Mesothelial cell of epicardium (in vitro differentiated cells): Measurements from ENCODE around the gene ARL5A. TPM values are rescaled to one million over a fixed set of nuclear protein-coding genes. Genes with fewer than 3 reads are reported as not detected.

ENCODE experiments used
- DNase-seq, 2 experiments: peaks; one replicate each; pipeline ENCODE4 v3.0.0; 2021; ENCODE audit warnings: low spot score in 2 of 2; ENCODE audit not compliant: unreplicated experiment in 2 of 2
- H3K27ac Mint-ChIP-seq: 2 replicates; pipeline ENCODE4 v1.8.0; 2021; ENCODE audit warnings: mixed read lengths
- H3K27me3 Mint-ChIP-seq: 2 replicates; pipeline ENCODE4 v1.8.0; 2021; ENCODE audit warnings: low read depth, mixed read lengths
- H3K36me3 Mint-ChIP-seq: 2 replicates; pipeline ENCODE4 v1.8.0; 2021; ENCODE audit warnings: mixed read lengths
- H3K4me1 Mint-ChIP-seq: 2 replicates; pipeline ENCODE4 v1.8.0; 2021; ENCODE audit warnings: mixed read lengths
- H3K4me3 Mint-ChIP-seq: 2 replicates; pipeline ENCODE4 v1.8.0; 2021; ENCODE audit warnings: mild to moderate bottlenecking, moderate library complexity, mixed read lengths
- H3K9me3 Mint-ChIP-seq: 2 replicates; pipeline ENCODE4 v1.8.0; 2021; ENCODE audit warnings: mixed read lengths
- total RNA-seq: library from RNA; stranded (reverse); gene quantifications from 3 replicates; pipeline ENCODE4 v1.2.1, GENCODE V29; 2021
- TF ChIP-seq, protein P1 (sequence below): fragments of 200-600 bp; sonication (generic); IDR thresholded peaks from one replicate; pipeline ENCODE4 v1.5.0; 2021; ENCODE audit warnings: antibody characterized with exemption; ENCODE audit not compliant: unreplicated experiment

ARL5A gene
- total RNA-seq, 1 donor from 2014 or later: 62.2 TPM

DNA sequence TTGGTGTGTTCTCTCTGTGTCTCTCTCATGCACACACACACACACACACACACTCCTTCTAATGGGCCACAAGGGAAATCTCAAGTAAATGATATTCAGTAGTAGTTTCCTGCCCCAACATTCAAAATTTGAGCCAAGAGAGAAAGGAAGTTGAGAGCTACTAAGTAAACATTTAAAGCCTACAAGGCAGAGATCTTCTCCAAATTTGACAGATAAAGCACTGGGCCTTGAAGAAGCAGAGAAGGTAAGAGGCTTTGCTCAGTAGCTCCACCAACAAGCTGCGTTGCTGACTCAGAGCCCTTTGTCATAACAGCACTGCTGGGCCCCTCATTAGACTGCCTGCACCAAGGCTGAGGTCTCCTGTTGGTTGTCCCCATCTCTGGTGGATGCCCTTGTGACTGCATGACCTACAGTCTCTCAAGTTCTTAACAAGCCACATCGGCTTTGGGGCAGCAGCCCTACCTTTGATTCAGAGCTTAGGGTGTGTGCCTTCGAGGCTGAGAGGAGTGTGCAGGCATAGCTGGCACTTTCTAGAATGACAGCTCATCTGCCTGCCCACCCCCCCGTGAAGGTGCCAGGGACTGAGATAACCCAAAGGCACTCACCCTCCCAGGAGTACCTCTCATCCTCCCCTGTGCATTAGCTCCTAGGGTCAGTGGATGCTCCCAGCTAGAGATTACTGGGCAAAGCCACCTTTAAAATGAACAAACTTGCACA lies 61.6 kb downstream of the ARL5A start:
- peaks cover 3% of the 10 kb centered on the region for H3K36me3 Mint-ChIP-seq
- DNase-seq: no peak
- H3K4me1 Mint-ChIP-seq: peaks cover 13% of the 10 kb centered on the region
- TF ChIP-seq, protein P1, sequence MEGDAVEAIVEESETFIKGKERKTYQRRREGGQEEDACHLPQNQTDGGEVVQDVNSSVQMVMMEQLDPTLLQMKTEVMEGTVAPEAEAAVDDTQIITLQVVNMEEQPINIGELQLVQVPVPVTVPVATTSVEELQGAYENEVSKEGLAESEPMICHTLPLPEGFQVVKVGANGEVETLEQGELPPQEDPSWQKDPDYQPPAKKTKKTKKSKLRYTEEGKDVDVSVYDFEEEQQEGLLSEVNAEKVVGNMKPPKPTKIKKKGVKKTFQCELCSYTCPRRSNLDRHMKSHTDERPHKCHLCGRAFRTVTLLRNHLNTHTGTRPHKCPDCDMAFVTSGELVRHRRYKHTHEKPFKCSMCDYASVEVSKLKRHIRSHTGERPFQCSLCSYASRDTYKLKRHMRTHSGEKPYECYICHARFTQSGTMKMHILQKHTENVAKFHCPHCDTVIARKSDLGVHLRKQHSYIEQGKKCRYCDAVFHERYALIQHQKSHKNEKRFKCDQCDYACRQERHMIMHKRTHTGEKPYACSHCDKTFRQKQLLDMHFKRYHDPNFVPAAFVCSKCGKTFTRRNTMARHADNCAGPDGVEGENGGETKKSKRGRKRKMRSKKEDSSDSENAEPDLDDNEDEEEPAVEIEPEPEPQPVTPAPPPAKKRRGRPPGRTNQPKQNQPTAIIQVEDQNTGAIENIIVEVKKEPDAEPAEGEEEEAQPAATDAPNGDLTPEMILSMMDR: no peak
- H3K27me3 Mint-ChIP-seq: no peaks in the 10 kb centered on the region
- no peak overlapping the region for H3K27ac Mint-ChIP-seq
- H3K9me3 Mint-ChIP-seq: peaks cover 7% of the 10 kb centered on the region
- no peak overlapping the region for H3K4me3 Mint-ChIP-seq

DNA sequence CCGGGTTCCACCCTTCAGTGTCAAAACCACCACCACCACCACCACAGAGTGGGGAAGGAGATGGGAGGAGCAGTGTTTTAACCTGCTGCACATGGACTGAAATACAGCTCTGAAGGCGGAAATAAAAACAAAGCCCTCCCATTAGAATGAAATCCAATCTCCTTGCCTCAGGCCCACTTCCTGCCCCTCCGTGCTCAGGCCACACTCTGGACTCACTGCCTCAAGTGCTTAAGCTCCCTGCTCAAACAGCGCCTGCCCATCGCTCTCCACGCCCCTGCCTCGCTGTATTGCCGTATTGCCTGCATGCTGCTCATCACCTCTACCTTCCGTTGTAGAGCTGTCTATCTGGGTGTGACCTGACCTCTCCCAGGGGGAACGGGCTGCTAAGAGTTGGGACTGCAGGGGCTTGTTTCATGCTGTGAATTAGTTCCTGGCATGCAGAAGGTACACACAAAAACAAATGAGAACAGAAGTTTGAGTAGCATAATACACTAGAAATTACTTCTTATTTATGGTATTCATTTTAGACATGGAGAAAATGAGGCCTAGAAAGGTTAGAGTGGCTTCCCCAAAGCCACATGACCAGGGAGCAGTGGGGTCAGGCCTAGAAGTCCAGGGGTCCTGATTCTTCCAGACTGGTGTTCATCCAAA lies 62.3 kb downstream of the ARL5A start:
- DNase-seq: no peak
- Mint-ChIP-seq H3K9me3 (peaks cover 7% of the 10 kb centered on the region), H3K36me3 (peaks cover 3% of the 10 kb centered on the region), H3K27me3 (no peaks in the 10 kb centered on the region), H3K4me1 (peaks cover 13% of the 10 kb centered on the region), H3K27ac (peak overlapping the region; percentile 37), H3K4me3 (no peak overlapping the region)
- TF ChIP-seq, protein P1: no peak

DNA sequence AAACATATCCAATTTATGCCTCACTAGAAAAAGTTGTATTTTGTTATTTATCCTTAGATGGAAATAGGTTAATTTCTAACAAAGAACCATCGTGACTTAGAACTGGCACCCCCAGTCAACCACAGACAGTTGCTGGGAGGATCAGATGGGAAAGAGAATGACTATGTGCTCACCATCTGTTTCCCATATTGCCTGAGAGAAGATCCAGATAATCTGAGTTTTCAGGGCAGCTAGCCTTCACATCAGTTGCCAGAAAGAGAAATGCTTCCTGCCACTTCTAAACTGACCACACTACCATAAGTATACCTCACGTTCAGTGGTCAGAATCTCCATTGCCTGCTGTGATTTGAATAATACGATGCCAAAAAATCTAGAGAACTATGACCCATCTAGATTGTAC lies 65.5 kb downstream of the ARL5A start:
- peaks cover 22% of the 10 kb centered on the region for H3K4me1 Mint-ChIP-seq
- no peak for DNase-seq
- H3K27ac Mint-ChIP-seq: no peak overlapping the region
- H3K36me3 Mint-ChIP-seq: no peaks in the 10 kb centered on the region
- TF ChIP-seq, protein P1: no peak
- H3K4me3 Mint-ChIP-seq: no peak overlapping the region
- H3K9me3 Mint-ChIP-seq: no peaks in the 10 kb centered on the region
- H3K27me3 Mint-ChIP-seq: no peaks in the 10 kb centered on the region

DNA sequence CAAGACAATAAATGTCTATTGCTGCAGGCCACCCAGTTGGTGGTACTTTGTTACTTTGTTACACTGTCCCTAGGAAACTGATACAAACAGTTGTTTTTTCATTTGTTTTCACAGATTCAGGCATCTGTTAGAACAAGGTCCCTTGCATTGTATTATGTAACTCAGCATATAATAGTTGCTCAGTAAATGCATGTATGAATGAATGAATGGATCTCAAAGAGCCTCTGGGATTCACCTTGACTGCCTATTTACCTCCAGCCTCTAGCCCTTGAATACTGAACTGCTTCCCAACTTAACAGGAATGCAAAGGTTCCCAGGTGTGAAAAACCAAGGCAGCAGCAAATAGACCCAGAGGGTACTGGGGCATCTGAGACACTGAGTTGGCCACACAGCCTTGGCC lies 66.5 kb downstream of the ARL5A start:
- Mint-ChIP-seq H3K27me3 (no peaks in the 10 kb centered on the region), H3K4me1 (peaks cover 30% of the 10 kb centered on the region), H3K27ac (no peak overlapping the region), H3K9me3 (no peaks in the 10 kb centered on the region), H3K36me3 (no peaks in the 10 kb centered on the region), H3K4me3 (no peak overlapping the region)
- TF ChIP-seq, protein P1: no peak
- DNase-seq: no peak

DNA sequence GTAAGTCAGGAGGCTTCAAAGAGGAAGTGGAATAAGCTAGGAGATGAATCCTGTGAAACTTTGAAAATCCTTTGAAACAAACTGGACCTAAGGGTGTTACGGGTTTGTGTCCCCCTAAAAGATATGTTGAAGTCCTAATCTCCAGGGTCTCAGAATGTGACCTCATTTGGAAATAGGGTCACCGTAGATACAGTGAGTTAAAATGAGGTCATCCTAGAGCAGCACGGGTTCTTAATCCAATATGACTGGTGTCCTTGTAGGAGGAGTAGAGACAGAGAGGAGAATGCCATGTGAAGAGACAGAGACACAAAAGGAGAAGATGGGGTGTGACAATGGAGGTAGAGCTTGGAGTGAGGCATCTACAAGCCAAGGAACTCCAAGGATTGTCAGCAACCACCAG lies 67.0 kb downstream of the ARL5A start:
- no peak for DNase-seq
- no peak overlapping the region for H3K27ac Mint-ChIP-seq
- no peaks in the 10 kb centered on the region for H3K9me3 Mint-ChIP-seq
- TF ChIP-seq, protein P1: no peak
- H3K4me3 Mint-ChIP-seq: no peak overlapping the region
- no peaks in the 10 kb centered on the region for H3K27me3 Mint-ChIP-seq
- no peaks in the 10 kb centered on the region for H3K36me3 Mint-ChIP-seq
- peaks cover 32% of the 10 kb centered on the region for H3K4me1 Mint-ChIP-seq
